HepG2 (cell line): ENCODE data around the gene CISTR. TPM values are rescaled to one million over a fixed set of nuclear protein-coding genes. Genes with fewer than 3 reads are reported as not detected.

Experiments used
- ATAC-seq: fragments of 200-7000 bp; cut with Tn5 transposase; 3 replicates; pipeline ENCODE4 v1.9.1; 2020; ENCODE audit warnings: mild to moderate bottlenecking, moderate library complexity
- BruUV-seq: library from RNA; stranded (reverse); fragments of 400-500 nt; replicated peaks from 2 replicates; lab custom pipeline; 2021; lab: Mats Ljungman, UMichigan
- CTCF ChIA-PET: fragments of 300-600 bp; formaldehyde crosslinking; extraction: SDS; loops from one replicate; lab custom pipeline; 2021; ENCODE audit warnings: low total read pairs, inconsistent platforms, low intra/inter-chr PET ratio; lab: Yijun Ruan, JAX
- POLR2A ChIA-PET: fragments of 350-600 bp; sonication (Branson Sonifier 250); formaldehyde crosslinking; loops from one replicate; lab custom pipeline; 2020; ENCODE audit warnings: antibody characterized with exemption, inconsistent platforms; lab: Yijun Ruan, JAX
- DNase-seq: peaks from one replicate; pipeline ENCODE4 v3.0.0-alpha.2; 2015; ENCODE audit warnings: low spot score
- FAIRE-seq: peaks from 3 replicates; lab custom pipeline; 2011; peaks lifted over from hg19 to GRCh38; lab: Jason Lieb, UNC
- H2AFZ ChIP-seq: one replicate; pipeline ENCODE4 v1.6.1; 2011; ENCODE audit warnings: low read length, inconsistent platforms
- H3K27ac ChIP-seq: fragments of 300-600 bp; 3 replicates; pipeline ENCODE4 v1.8.0; 2011; ENCODE audit warnings: mixed run types, mild to moderate bottlenecking, mixed read lengths, low read length, inconsistent platforms; ENCODE audit not compliant: insufficient read depth; ENCODE audit errors: extremely low read length
- H3K27me3 ChIP-seq, 2 experiments: fragments of 200-600 bp in 1 of 2; 2 replicates in 1 of 2; 3 replicates in 1 of 2; pipeline versions ENCODE4 v1.6.0 to v1.8.0; 2011; ENCODE audit warnings: low read length in 2 of 2, mild to moderate bottlenecking in 2 of 2, moderate library complexity in 2 of 2, inconsistent platforms in 1 of 2; ENCODE audit not compliant: insufficient read depth in 2 of 2, control insufficient read depth in 1 of 2
- H3K36me3 ChIP-seq, 2 experiments: fragments of 200-600 bp in 1 of 2; replicated peaks in 1 of 2; 2 replicates in 1 of 2; 3 replicates in 1 of 2; pipeline versions ENCODE4 v1.5.1 to v1.8.0; 2011; ENCODE audit warnings: low read length in 2 of 2, inconsistent platforms in 1 of 2; ENCODE audit not compliant: insufficient read depth in 2 of 2, control insufficient read depth in 1 of 2
- H3K4me1 ChIP-seq: 2 replicates; pipeline ENCODE4 v1.5.1; 2012; ENCODE audit warnings: low read length, inconsistent platforms; ENCODE audit not compliant: insufficient read depth
- H3K4me2 ChIP-seq: 2 replicates; pipeline ENCODE4 v1.6.0; 2011; ENCODE audit warnings: low read depth, low read length, inconsistent platforms
- H3K4me3 ChIP-seq, 3 experiments: fragments of 200-600 bp in 1 of 3; sonication (generic), shearing (Covaris generic) in 1 of 3; replicated peaks in 1 of 3; 2 replicates each; pipeline ENCODE4 v1.5.1; 2011 to 2016; ENCODE audit warnings: low read length in 3 of 3, inconsistent platforms in 2 of 3, low read depth in 2 of 3, mild to moderate bottlenecking in 2 of 3, control low read depth in 1 of 3, mixed read lengths in 1 of 3; ENCODE audit not compliant: insufficient read depth in 1 of 3
- H3K79me2 ChIP-seq: one replicate; pipeline ENCODE4 v1.6.1; 2011; ENCODE audit warnings: low read length, inconsistent platforms; ENCODE audit not compliant: insufficient read depth
- H3K9ac ChIP-seq: 2 replicates; pipeline ENCODE4 v1.6.0; 2011; ENCODE audit warnings: mild to moderate bottlenecking, low read depth, low read length, inconsistent platforms; ENCODE audit not compliant: insufficient read depth
- H3K9me3 ChIP-seq: 2 replicates; pipeline ENCODE4 v1.5.1; 2012; ENCODE audit warnings: mild to moderate bottlenecking, low read length
- H4K20me1 ChIP-seq: 2 replicates; pipeline ENCODE4 v1.6.0; 2011; ENCODE audit warnings: inconsistent platforms, mild to moderate bottlenecking, low read length, moderate library complexity; ENCODE audit not compliant: insufficient read depth
- AGO2 ChIP-seq: fragments of 200-400 bp; formaldehyde crosslinking; optimal IDR thresholded peaks from 2 replicates; pipeline ENCODE3; 2017; ENCODE audit warnings: mild to moderate bottlenecking, low read depth, low read length, moderate library complexity
- ARHGAP35 ChIP-seq: sonication (generic); formaldehyde crosslinking; IDR thresholded peaks from 2 replicates; pipeline ENCODE4 v1.9.0; 2022; ENCODE audit warnings: mild to moderate bottlenecking, inconsistent platforms, moderate library complexity, missing genetic modification reagents, borderline replicate concordance
- CEBPG ChIP-seq: IDR thresholded peaks from 2 replicates; pipeline ENCODE4 v1.6.1; 2016
- CENPBD1 ChIP-seq: sonication (generic); formaldehyde crosslinking; IDR thresholded peaks from 2 replicates; pipeline ENCODE4 v1.8.0; 2022; ENCODE audit warnings: missing genetic modification reagents, low read depth, mild to moderate bottlenecking, borderline replicate concordance
- EP300 ChIP-seq, 3 experiments: sonication (generic) in 1 of 3; formaldehyde crosslinking in 1 of 3; IDR thresholded peaks; 2 replicates each; pipeline versions ENCODE4 v1.5.1 to v1.6.1; 2011 to 2020; ENCODE audit warnings: low read depth in 2 of 3, low read length in 2 of 3, borderline replicate concordance in 1 of 3, improper control_type of control experiment in 1 of 3, mild to moderate bottlenecking in 1 of 3, missing genetic modification reagents in 1 of 3, moderate library complexity in 1 of 3
- MEIS2 ChIP-seq: sonication (generic); formaldehyde crosslinking; IDR thresholded peaks from 2 replicates; pipeline ENCODE4 v1.9.0; 2021; ENCODE audit warnings: mild to moderate bottlenecking, missing genetic modification reagents
- NONO ChIP-seq, 2 experiments: fragments of 450-650 bp in 1 of 2; sonication (generic) in 1 of 2; formaldehyde crosslinking in 1 of 2; IDR thresholded peaks in 1 of 2; conservative IDR thresholded peaks in 1 of 2; 2 replicates each; pipeline versions ENCODE4 v1.6.1 to v1.8.0; 2017 to 2022; ENCODE audit warnings: mild to moderate bottlenecking in 1 of 2, missing genetic modification reagents in 1 of 2, moderate library complexity in 1 of 2
- PCBP1 ChIP-seq: fragments of 200-400 bp; formaldehyde crosslinking; IDR thresholded peaks from 2 replicates; pipeline ENCODE4 v1.6.1; 2017; ENCODE audit warnings: mild to moderate bottlenecking, low read depth, low read length, borderline replicate concordance
- PITX1 ChIP-seq: sonication (generic); formaldehyde crosslinking; IDR thresholded peaks from 2 replicates; pipeline ENCODE4 v1.5.1; 2020; ENCODE audit warnings: mild to moderate bottlenecking, missing genetic modification reagents
- RNF219 ChIP-seq: sonication (generic); formaldehyde crosslinking; IDR thresholded peaks from 2 replicates; pipeline ENCODE4 v1.5.0; 2020; ENCODE audit warnings: mild to moderate bottlenecking, missing genetic modification reagents
- TFDP1 ChIP-seq: IDR thresholded peaks from 2 replicates; pipeline ENCODE4 v1.6.1; 2016; ENCODE audit warnings: missing compliant biosample characterization, missing genetic modification reagents, borderline replicate concordance
- ZFP62 ChIP-seq: sonication (generic); formaldehyde crosslinking; IDR thresholded peaks from 2 replicates; pipeline ENCODE4 v1.4.0; 2020; ENCODE audit warnings: missing genetic modification reagents
- ZFY ChIP-seq: sonication (generic); formaldehyde crosslinking; IDR thresholded peaks from 2 replicates; pipeline ENCODE4 v1.4.0; 2020; ENCODE audit warnings: missing genetic modification reagents
- ZNF337 ChIP-seq: sonication (generic); formaldehyde crosslinking; IDR thresholded peaks from 2 replicates; pipeline ENCODE4 v1.5.1; 2020; ENCODE audit warnings: missing genetic modification reagents, low read depth, mild to moderate bottlenecking, borderline replicate concordance
- ZNF510 ChIP-seq: sonication (generic); formaldehyde crosslinking; IDR thresholded peaks from 2 replicates; pipeline ENCODE4 v1.4.0; 2020; ENCODE audit warnings: low read depth, mild to moderate bottlenecking, missing genetic modification reagents
- ZNF569 ChIP-seq: sonication (generic); formaldehyde crosslinking; IDR thresholded peaks from 2 replicates; pipeline ENCODE4 v1.5.0; 2020; ENCODE audit warnings: mild to moderate bottlenecking, missing genetic modification reagents, moderate library complexity, borderline replicate concordance
- ZNF619 ChIP-seq: sonication (generic); formaldehyde crosslinking; IDR thresholded peaks from 2 replicates; pipeline ENCODE4 v1.4.0; 2020; ENCODE audit warnings: mild to moderate bottlenecking, missing genetic modification reagents
- WGBS: methylation state at CpG from one replicate; pipeline ENCODE4 v1.1.6; 2017; ENCODE audit warnings: low lambda C conversion rate; 5-methylcytosine and 5-hydroxymethylcytosine counted together
- in situ Hi-C: cut with HindIII; loops from 2 replicates; pipeline ENCODE4 v1.10.0; 2017; ENCODE audit warnings: low pct_unique_long_range_greater_than_20kb; ENCODE audit not compliant: extremely low pct_ligation_motif_present
- intact Hi-C: fragments of 100-400 bp; cut with micrococcal nuclease; formaldehyde crosslinking; loops from one replicate; pipeline ENCODE4 v1.10.0; 2022; ENCODE audit not compliant: unreplicated experiment
- polyA plus RNA-seq, 8 experiments: library from polyadenylated mRNA; depleted of rRNA in 3 of 8; stranded (reverse) in 7 of 8; unstranded in 1 of 8; fragments of >200 nt; fragmentation: Illumina TruSeq in 4 of 8; extraction: Trizol in 4 of 8; gene quantifications; 2 replicates each; pipeline versions ENCODE4 v1.2.1 to v1.2.3, GENCODE V29; 2011 to 2016; ENCODE audit warnings: low read depth in 4 of 8, missing spikeins in 1 of 8, mixed read lengths in 1 of 8; ENCODE audit not compliant: insufficient read depth in 1 of 8
- total RNA-seq, 5 experiments: library from RNA; depleted of rRNA; stranded (reverse); fragments of >200 nt; fragmentation: Illumina TruSeq; extraction: Trizol; gene quantifications; 2 replicates each; pipeline ENCODE4 v1.2.3, GENCODE V29; 2016; ENCODE audit warnings: low read depth in 1 of 5

Gene CISTR
- total and polyA plus RNA-seq, 2 of the 13 experiments (the other 11 are each of a cell fraction or from before 2014, with no cell fraction given), result not detected

- POLR2A ChIA-PET, result no interaction called here
- H2AFZ ChIP-seq, result no peak overlapping the region
- 3% methylated on average over 6 of the region's 6 CpGs for WGBS
- no peak for TF ChIP-seq ZNF569 (CRISPR knock-in tag)
- no peak for TF ChIP-seq ZFY (CRISPR knock-in tag)
- TF ChIP-seq RNF219 (CRISPR knock-in tag), result no peak
- no peak for TF ChIP-seq PCBP1
- TF ChIP-seq AGO2, result no peak
- TF ChIP-seq ZNF510 (CRISPR knock-in tag), result no peak
- no peak for TF ChIP-seq ZNF619 (CRISPR knock-in tag)
- no peak for TF ChIP-seq ZNF337
- TF ChIP-seq ARHGAP35 (CRISPR knock-in tag), result no peak
- TF ChIP-seq NONO (IDR thresholded peaks at IDR 0.05), result no peak
- TF ChIP-seq NONO (CRISPR knock-in tag; conservative IDR thresholded peaks at IDR 0.05), result no peak
- no peak for TF ChIP-seq TFDP1
- no peak for TF ChIP-seq PITX1 (CRISPR knock-in tag)
- no peak for TF ChIP-seq CENPBD1 (CRISPR knock-in tag)
- TF ChIP-seq MEIS2, result no peak
- no peak for TF ChIP-seq EP300 (IDR thresholded peaks at IDR 0.05; ENCODE audit: low read depth in 2 of 2, low read length in 2 of 2)
- no peak for TF ChIP-seq EP300 (CRISPR knock-in tag; IDR thresholded peaks at IDR 0.05; ENCODE audit: borderline replicate concordance)
- no peak for TF ChIP-seq ZFP62
- TF ChIP-seq CEBPG (CRISPR knock-in tag), result no peak
- TF ChIP-seq, all 625 proteins: peak for 0
- no peak overlapping the region for H3K4me3 ChIP-seq
- DNase-seq (no peak), ATAC-seq (no peak), FAIRE-seq (no peak)
- intact Hi-C loops (no loop called here), in situ Hi-C loops (loop anchor here (5.0 kb wide), 1 partner anchor 42 kb away; no protein-coding TSS in a partner anchor)
- BruUV-seq, result no TSS peak
- no peaks in the 10 kb centered on the region for H3K79me2 ChIP-seq
- no peak overlapping the region for H3K27ac ChIP-seq
- H4K20me1 ChIP-seq, result no peaks in the 10 kb centered on the region
- H3K27me3 ChIP-seq, result peaks cover 8 to 53% of the 10 kb centered on the region in 2 experiments
- no peaks in the 10 kb centered on the region for H3K36me3 ChIP-seq
- H3K4me1 ChIP-seq, result peaks cover 8% of the 10 kb centered on the region; the same call in 1 of the 2 replicates
- no peaks in the 10 kb centered on the region for H3K9me3 ChIP-seq
- H3K4me2 ChIP-seq, result no peak overlapping the region
- no peak overlapping the region for H3K9ac ChIP-seq
- CTCF ChIA-PET, result interaction anchor here (12.4 kb wide), 1 partner anchor 44 kb away, joined by 216 read pairs; no protein-coding TSS in a partner anchor
Observed at GRCh38 chr12:53700567-53700966, 51.2 kb downstream of the CISTR start.
